MCF 10A (cell line): Measurements from ENCODE around the gene MAEA. TPM values are rescaled to one million over a fixed set of nuclear protein-coding genes. Genes with fewer than 3 reads are reported as not detected.

ENCODE experiments used
- BruUV-seq: library from RNA; stranded (reverse); fragments of 400-500 nt; replicated peaks from 2 replicates; lab custom pipeline; 2021; lab: Mats Ljungman, UMichigan
- CTCF ChIA-PET: fragments of 300-600 bp; sonication (Branson Sonifier 250); formaldehyde crosslinking; extraction: SDS; loops from one replicate; lab custom pipeline; 2021; ENCODE audit warnings: antibody characterized with exemption, inconsistent platforms; lab: Yijun Ruan, JAX
- POLR2A ChIA-PET: fragments of 300-600, 350-650 bp; sonication (Branson Sonifier 250); formaldehyde crosslinking; extraction: SDS; loops from one replicate; lab custom pipeline; 2020; ENCODE audit warnings: antibody characterized with exemption, inconsistent platforms; lab: Yijun Ruan, JAX
- DNase-seq: peaks from one replicate; pipeline ENCODE4 v3.0.0-alpha.2; 2018; ENCODE audit not compliant: unreplicated experiment
- H3K27ac Mint-ChIP-seq: one replicate; pipeline ENCODE4 v1.8.0; 2022; ENCODE audit warnings: mild to moderate bottlenecking, low read depth, mixed read lengths; ENCODE audit not compliant: unreplicated experiment
- H3K27me3 Mint-ChIP-seq: one replicate; pipeline ENCODE4 v1.8.0; 2022; ENCODE audit warnings: mixed read lengths; ENCODE audit not compliant: insufficient read depth, unreplicated experiment
- H3K36me3 Mint-ChIP-seq: one replicate; pipeline ENCODE4 v1.8.0; 2022; ENCODE audit warnings: mild to moderate bottlenecking, moderate library complexity, mixed read lengths; ENCODE audit not compliant: insufficient read depth, unreplicated experiment
- H3K4me1 Mint-ChIP-seq: one replicate; pipeline ENCODE4 v1.8.0; 2022; ENCODE audit warnings: mixed read lengths; ENCODE audit not compliant: insufficient read depth, unreplicated experiment
- H3K4me3 Mint-ChIP-seq: one replicate; pipeline ENCODE4 v1.8.0; 2022; ENCODE audit warnings: mild to moderate bottlenecking, moderate library complexity, mixed read lengths; ENCODE audit not compliant: unreplicated experiment
- H3K9me3 Mint-ChIP-seq: one replicate; pipeline ENCODE4 v1.8.0; 2022; ENCODE audit warnings: mixed read lengths; ENCODE audit not compliant: unreplicated experiment
- intact Hi-C: fragments of 100-400 bp; cut with micrococcal nuclease; formaldehyde crosslinking; loops from 2 replicates; pipeline ENCODE4 v1.14.1; 2022
- total RNA-seq: library from RNA; stranded (reverse); gene quantifications from 2 replicates; pipeline ENCODE4 v1.2.3, GENCODE V29; 2022
- TF ChIP-seq, protein P1 (sequence below): fragments of 200-600 bp; IDR thresholded peaks from one replicate; pipeline ENCODE4 v1.8.0; 2022; ENCODE audit warnings: antibody characterized with exemption, mild to moderate bottlenecking; ENCODE audit not compliant: unreplicated experiment

Gene MAEA
- total RNA-seq, 1 experiment from 2014 or later: 89.6 TPM

DNA sequence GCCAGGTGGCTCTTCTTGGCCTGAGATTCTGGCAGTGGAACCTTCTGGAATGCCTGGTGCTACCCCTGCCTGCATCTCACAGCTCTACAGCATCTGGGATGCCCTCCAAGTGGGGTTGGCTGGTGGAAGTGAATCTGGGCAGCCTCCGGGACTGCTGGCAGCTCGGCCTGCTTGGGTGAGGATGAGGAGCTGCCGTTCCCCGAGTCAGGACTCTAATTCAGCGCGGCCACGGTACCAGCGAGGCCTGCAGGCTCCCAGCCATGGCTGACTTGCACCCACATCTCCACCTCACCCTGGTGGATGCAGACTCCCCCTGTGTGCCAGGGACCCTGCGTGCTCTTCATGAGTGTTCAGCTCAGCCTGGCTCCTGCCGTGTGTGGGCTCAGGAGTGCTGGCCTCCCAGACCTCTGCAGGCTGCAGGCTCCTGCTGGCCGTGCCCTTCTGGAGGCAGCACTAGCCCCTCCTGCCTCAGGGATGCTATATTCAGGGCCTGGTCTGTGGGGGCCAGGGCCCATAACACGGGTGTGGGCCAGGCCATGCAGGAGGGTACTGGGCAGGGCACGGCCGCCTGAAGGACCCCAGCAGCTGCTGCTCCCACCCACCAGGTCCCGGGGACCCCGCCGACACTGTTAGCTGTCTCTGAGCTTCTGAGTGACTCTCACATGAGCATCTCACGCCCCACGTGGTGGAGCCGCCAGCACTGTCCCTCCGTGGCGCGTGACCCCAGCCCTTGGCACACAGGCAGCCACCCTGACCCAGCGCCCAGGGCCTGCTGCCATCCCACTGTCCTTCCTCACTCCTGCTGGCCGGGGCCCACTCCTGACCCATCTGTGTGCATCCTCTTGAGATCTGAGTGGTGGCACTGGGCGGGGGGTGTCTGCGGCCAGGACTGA, 67.9 kb downstream of the MAEA start:
- Mint-ChIP-seq H3K9me3 (no peaks in the 10 kb centered on the region), H3K4me3 (no peak overlapping the region), H3K36me3 (peaks cover 25% of the 10 kb centered on the region), H3K4me1 (no peaks in the 10 kb centered on the region), H3K27ac (no peak overlapping the region), H3K27me3 (no peaks in the 10 kb centered on the region)
- no peak for DNase-seq
- intact Hi-C loops: no loop called here
- ChIA-PET CTCF (interaction anchor here (1.2 to 1.6 kb wide), 2 partner anchors 180 to 272 kb away, joined by 3 read pairs; no protein-coding TSS in a partner anchor), POLR2A (interaction anchor here (1.6 kb wide), 1 partner anchor 10 kb away, joined by 4 read pairs; no protein-coding TSS in a partner anchor)
- BruUV-seq: no TSS peak
- TF ChIP-seq, protein P1, sequence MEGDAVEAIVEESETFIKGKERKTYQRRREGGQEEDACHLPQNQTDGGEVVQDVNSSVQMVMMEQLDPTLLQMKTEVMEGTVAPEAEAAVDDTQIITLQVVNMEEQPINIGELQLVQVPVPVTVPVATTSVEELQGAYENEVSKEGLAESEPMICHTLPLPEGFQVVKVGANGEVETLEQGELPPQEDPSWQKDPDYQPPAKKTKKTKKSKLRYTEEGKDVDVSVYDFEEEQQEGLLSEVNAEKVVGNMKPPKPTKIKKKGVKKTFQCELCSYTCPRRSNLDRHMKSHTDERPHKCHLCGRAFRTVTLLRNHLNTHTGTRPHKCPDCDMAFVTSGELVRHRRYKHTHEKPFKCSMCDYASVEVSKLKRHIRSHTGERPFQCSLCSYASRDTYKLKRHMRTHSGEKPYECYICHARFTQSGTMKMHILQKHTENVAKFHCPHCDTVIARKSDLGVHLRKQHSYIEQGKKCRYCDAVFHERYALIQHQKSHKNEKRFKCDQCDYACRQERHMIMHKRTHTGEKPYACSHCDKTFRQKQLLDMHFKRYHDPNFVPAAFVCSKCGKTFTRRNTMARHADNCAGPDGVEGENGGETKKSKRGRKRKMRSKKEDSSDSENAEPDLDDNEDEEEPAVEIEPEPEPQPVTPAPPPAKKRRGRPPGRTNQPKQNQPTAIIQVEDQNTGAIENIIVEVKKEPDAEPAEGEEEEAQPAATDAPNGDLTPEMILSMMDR: no peak

DNA sequence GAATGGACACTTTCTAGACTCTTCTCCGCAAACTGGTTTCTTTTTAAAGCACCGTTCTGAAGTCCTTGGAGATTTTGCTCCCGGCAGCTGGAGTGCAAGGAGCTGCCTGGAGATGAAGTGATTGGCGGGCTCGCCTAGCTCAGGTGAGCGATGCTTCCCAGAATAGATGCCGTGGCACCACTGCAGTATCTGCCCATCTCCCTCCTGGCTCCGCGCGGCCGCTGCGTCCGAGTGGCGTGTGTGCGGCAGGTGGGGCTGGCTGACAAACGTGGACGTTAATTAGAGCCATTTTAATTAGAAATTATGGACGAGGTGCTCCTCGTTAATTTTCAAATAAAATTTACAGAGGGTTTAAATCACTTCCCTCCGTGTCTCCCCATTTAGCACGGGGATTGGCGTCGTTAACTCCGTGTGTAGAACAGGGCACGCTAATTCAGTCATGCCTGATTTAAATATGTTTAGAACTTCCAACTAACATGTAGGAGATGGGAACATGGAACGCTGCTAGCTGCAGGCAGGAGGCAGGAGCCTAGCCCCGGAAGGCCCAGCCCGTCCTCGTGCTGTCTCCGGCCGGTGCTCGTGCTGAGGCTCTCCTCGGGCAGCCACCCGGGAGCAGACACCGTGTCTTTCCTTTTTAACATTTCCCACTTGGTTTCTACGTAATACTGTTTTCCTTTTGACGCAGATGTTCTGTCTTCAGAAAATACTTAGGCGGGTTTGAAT, 68.9 kb downstream of the MAEA start:
- no peaks in the 10 kb centered on the region for H3K4me1 Mint-ChIP-seq
- no peaks in the 10 kb centered on the region for H3K27me3 Mint-ChIP-seq
- ChIA-PET CTCF (no interaction called here), POLR2A (interaction anchor here (1.6 kb wide), 1 partner anchor 11 kb away, joined by 4 read pairs; no protein-coding TSS in a partner anchor)
- no peak overlapping the region for H3K4me3 Mint-ChIP-seq
- DNase-seq: no peak
- peaks cover 22% of the 10 kb centered on the region for H3K36me3 Mint-ChIP-seq
- no peaks in the 10 kb centered on the region for H3K9me3 Mint-ChIP-seq
- no TSS peak for BruUV-seq
- intact Hi-C loops: no loop called here
- TF ChIP-seq, protein P1: no peak
- no peak overlapping the region for H3K27ac Mint-ChIP-seq

DNA sequence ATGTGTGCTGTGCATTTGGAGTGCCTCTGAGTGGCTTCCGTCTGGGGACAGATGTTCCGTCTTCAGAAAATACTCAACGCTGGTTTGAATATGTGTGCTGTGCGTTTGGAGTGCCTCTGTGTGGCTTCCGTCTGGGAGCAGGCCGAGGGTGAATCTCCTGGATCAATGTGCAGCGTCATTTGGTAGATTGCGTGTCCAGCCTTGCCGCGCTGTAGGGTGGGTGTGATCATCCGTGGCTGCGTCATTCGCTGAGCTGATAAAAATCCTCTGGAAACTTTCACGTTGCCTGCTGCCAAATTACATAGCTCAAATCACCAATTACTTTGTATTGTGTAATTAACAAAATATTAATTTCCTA, 69.4 kb downstream of the MAEA start:
- BruUV-seq: no TSS peak
- POLR2A ChIA-PET: interaction anchor here (1.6 kb wide), 1 partner anchor 11 kb away, joined by 4 read pairs; no protein-coding TSS in a partner anchor
- intact Hi-C loops: no loop called here

More for the DNA sequence above, 69.4 kb downstream of the MAEA start:
- DNase-seq: no peak
- TF ChIP-seq, protein P1: no peak
- Mint-ChIP-seq H3K4me3 (no peak overlapping the region), H3K9me3 (no peaks in the 10 kb centered on the region), H3K27me3 (no peaks in the 10 kb centered on the region), H3K27ac (no peak overlapping the region), H3K4me1 (no peaks in the 10 kb centered on the region), H3K36me3 (peaks cover 22% of the 10 kb centered on the region)
- CTCF ChIA-PET: no interaction called here
